Fibroblast of skin of abdomen (primary cell): Measurements from ENCODE around the gene SF3B2.

Source experiments
- DNase-seq: peaks from one replicate; pipeline ENCODE4 v3.0.0-alpha.2; 2013

The SF3B2 gene

DNA sequence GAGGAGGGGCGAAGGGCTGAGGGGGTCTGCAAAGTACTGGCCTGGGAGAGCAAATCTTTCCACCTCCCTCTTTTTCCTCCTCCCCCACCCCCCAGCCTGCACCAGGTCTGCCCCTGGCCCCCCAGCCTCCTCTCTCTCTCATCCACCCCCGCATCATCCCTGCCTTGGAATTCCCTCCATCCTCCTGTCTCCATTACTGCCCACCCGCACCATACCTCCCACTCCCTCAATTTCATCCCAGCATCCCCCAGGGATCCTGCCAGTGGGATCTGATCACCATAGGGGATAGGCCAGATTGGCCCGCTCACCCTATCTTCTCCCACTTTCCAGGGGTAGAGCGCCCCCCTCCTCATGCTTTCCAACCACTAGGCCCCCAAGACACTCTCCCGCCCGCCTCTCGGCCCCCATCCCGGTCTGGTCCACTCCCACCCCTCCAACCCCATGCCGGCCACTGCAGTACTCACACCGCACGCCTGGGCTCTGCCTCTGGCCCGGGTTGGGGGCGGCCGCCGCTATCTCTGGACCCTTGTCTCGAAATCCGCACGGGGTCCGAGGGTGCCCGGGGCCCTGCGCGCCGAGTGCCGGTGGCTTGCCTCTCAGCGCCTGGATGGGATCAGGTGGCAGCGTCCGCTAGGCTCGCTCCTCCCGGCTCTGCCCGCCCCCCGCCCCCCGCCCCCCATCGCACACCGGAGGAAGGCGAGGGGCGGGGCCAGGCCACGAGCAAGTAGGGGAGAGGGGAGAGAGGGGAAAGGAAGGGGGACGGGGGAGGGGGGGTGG, 3.4 kb upstream of the SF3B2 start, which contains the start of gene GAL3ST3:
GAL3ST3 (minus strand) TSS at position 615 of the 777 bp plus-strand sequence. CDS start 3,746 bp downstream, outside the sequence.
- no peak for DNase-seq

DNA sequence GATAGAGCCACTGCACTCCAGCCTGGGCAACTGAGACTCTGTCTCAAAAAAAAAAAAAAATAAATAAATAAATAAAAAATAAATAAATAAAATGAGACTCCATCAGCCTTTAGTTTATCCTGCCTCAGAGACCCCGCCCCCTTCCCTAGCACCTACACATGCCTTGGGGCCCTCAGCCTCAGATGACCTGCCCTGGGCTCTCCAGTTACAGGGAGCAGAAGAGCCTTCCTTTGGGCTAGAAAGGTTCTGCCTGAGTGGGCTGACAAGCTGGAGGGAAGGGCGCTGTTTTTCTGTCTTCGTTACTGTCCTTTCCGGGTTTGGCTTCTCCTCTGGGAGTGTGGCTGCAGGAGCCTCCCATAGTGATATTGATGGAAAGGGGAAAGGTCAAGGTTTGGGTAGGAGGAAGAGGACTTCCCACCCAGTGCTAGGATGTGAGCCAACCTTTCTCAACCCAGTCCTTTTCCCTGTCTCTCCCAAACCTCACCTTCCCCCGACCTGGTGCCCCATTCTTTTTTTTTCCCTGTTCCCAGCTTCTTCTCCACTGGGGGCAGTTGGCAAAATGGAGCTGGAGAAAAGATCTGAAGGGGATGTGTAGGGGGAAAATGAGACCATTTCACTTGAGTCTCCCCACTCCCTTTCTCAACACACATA, 1.5 kb upstream of the SF3B2 start:
- DNase-seq: no peak

DNA sequence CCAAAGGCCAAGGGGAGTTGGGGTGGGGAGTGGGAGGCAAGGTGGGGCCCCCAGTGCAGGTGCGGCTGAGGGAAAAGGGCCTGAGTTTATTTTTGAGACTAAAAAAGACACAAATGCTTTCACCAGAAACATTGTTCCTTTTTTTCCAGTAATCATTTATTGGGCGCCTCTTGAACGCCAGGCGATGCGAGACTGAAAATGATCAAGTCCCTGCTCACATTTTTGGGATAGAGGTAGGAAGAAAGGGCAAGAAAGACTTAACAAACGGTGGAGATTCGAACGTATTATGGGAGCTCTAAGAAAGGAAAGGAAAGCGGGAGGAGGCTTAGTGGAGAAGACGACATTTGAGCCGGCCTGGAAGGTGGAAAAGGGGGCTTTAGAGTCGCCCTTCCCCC, 796 bp upstream of the SF3B2 start:
- no peak for DNase-seq

GRCh38 chr11:66052664-66052982, 459 bp downstream of the SF3B2 start:
- no peak for DNase-seq

DNA sequence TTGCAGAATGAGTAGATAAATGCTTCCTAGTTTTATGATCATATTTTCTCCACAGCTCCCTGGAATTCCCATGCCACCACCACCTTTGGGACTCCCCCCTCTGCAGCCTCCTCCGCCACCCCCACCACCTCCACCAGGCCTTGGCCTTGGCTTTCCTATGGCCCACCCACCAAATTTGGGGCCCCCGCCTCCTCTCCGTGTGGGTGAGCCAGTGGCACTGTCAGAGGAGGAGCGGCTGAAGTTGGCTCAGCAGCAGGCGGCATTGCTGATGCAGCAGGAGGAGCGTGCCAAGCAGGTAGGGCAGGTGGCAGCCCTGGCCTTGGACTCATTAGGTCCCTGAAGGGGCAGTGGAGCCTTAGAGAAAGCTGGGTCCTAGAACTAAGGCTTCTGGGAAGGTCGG, 2.9 kb downstream of the SF3B2 start:
- no peak for DNase-seq

GRCh38 chr11:66056501-66056900, 4.3 kb downstream of the SF3B2 start:
- DNase-seq: no peak

GRCh38 chr11:66059966-66060680, 8.0 kb downstream of the SF3B2 start:
- DNase-seq: no peak

DNA sequence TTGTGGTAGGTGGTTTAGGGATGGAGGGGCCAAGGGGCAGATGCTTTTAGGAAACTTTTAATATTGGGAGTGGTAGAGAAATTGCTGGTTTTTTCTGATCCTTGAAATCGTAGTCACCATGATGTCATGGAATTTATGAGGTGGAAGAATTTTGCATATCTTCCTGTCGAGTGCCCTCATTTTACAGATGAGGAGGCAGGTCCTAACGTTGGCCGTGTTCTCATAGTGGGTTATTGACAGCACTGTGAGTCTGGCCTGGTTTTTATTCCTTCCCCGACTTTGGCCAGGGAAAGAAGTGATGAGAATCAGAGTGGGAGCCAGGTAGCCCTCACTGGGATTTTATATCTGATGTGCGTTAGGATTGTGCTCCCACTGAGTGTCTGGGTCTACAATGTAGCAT, 9.1 kb downstream of the SF3B2 start:
- no peak for DNase-seq

DNA sequence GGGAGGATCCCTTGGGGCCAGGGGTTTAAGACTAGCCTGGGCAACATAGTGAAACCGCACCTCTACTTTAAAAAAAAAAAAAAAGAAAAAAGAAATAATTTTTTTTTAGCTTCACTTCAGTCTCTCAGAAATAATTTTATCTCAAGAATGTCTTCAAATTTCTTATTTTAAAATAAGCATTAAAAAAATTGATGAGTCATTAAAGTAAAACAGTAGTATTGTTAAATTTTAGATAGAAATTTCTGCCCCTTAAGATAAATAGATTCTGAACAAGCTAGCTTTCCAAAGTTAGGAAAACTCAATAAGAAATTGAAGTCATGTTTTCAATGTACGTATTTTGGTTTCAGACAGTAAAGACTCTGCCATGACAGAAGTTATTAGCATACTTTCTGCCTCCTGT, 10.2 kb downstream of the SF3B2 start:
- no peak for DNase-seq

DNA sequence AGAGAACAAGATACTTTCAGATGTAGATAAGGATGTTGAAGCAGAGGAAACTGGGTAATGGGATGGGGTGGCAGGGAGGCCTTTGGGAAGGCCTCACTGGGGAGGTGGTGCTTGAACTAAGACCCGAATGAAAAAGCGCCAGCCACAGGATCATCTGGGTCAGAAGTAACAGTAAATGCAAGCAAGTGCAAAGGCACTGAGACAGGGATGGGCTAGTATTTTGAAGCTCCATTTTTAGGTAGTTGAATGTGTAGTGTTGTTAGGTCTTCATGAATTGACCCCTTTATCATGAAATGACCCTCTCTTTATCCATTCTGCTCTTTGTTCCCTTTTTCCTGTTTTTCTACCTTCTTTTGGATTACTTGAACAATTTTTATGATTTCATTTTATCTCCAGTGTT, 11.7 kb downstream of the SF3B2 start:
- no peak for DNase-seq

GRCh38 chr11:66064571-66064970, 12.4 kb downstream of the SF3B2 start:
- DNase-seq: no peak

DNA sequence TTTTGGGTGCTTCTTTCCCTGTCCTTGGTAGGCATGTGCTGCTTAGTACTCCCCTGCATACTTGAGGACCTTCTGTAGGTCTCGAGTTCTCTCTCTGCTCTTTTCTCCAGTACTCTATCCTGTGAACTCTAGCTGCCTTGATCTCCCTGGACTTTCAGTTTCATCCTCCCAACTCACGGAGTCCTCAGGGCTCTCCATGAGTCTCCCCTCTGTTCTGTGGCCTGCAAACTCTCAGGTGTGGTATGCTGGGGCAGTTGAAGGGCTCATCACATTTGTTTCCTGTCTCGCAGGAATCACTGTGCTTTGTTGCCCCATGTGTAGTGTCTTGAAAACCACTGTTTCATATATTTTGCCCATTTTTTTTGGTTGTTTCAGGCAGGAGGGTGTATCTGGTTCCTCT, 14.6 kb downstream of the SF3B2 start:
- no peak for DNase-seq

DNA sequence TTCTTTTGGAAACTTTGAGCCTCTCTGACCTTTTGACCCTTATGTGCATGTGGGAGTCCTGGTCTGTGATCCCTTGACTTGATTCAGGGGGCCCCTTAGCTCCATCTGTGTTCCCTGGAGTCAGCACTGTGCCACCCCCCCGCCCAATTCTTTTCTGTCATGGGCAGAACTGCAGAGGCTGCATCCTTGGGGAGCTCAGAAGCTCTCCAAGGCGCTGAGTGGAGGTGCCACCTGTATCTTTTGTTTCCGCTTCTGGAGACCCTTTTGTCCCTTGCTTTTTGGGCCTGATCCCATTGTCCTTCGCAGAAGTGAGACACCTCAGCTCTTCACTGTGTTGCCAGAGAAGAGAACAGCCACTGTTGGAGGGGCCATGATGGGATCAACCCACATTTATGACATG, 15.5 kb downstream of the SF3B2 start:
- DNase-seq: no peak

DNA sequence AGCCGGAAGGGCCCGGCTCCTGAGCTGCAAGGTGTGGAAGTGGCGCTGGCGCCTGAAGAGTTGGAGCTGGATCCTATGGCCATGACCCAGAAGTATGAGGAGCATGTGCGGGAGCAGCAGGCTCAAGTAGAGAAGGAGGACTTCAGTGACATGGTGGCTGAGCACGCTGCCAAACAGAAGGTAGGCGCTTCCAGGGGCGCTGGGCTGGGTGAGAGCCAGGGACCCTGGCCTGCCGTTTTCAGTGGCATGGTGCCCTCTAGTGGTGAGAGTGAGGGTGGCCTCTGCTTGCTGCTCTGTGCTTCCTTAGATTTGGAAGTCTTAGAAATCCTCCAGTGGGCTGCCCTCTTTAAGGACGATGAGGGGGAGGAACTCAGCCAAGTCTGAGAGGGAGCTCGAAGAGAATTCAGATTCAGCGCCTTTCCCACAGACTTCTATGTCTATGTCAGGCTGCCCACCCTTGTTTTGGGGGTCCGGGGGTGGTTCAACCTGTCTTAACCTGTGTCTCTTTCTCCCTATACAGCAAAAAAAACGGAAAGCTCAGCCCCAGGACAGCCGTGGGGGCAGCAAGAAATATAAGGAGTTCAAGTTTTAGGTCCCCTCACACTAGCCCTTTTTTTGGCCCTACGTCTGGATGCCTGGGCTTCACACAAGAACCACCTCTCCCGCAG, 16.1 kb downstream of the SF3B2 start:
- DNase-seq: peak; percentile 65

DNA sequence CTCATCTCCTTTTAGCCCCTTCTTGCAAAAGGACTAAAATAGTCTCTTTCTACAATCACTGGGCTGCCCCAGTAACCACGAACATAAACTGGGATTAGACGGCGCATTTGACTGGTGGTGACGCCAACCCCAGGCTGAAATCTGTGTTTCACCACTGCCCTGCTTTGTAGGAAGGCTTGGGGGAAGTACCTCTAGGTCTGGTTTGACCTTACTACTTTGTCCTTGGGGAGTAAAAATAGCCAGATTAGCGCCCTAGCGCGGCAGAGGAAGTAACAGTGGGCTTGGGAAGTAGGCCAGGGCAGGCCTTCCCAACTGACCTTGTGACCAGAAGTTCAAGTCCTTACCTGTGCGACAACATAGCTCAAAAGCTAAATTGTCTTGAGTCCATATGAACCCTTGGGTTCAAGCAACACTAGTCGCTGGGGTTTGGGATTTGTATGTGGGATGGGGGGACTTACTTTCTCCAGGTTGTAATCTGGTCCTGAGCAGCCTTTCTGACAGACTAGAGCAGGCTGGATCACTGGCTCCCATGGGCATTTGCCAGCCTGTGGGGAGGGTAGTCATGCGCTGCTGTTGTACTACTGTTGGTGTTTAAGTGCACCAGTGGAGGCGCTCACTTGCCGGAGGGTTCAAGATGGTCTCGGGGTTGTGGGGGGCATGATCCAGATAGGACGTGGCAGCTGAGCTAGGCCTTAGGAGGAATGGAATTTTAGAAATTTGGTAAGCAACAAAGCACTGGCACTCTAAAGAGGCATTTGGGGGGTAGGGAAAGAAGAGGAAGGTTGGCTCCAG, 17.0 kb downstream of the SF3B2 start:
- peak; percentile 76 for DNase-seq

- DNase-seq: peak; percentile 84
Observed at GRCh38 chr11:66069715-66070603, 17.8 kb downstream of the SF3B2 start, which contains the start of gene PACS1. PACS1 (plus strand) TSS chr11:66070272; CDS start chr11:66070487, 215 bp downstream.

- DNase-seq: no peak
Observed at GRCh38 chr11:66070604-66071380, 18.6 kb downstream of the SF3B2 start.

GRCh38 chr11:66071381-66071801, 19.2 kb downstream of the SF3B2 start:
- no peak for DNase-seq

DNA sequence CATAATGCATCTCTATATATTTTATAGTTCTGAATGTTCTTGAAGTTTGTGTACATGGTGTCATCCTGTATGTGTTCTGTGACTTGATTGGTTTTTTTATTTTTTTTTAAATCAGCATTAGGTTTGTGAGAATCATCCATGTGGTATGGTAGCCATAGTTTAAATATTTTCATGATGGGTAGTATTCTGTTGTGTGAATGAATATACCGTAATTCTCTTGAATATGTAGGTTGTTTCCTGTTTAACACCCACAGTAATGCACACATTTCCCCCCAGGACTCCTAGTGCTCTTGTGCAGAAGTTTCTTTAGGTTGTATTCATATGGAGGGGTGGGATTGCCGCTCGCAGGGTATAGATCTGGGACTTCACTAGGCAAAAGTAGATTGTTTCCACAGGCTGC, 19.9 kb downstream of the SF3B2 start:
- DNase-seq: peak; percentile 68

- no peak for DNase-seq
Observed at GRCh38 chr11:66072518-66072917, 20.4 kb downstream of the SF3B2 start.
